SU-DHL-6 (cell line): ENCODE measurements around the gene USP7.

ENCODE experiments used
- H2AFZ ChIP-seq: fragments of 200-600 bp; sonication (generic); 2 replicates; pipeline ENCODE4 v1.6.1; 2014; ENCODE audit warnings: low read depth, mild to moderate bottlenecking, moderate library complexity, mixed read lengths, antibody characterized with exemption, low read length; ENCODE audit not compliant: severe bottlenecking
- H3F3A ChIP-seq: fragments of 200-600 bp; shearing (Covaris generic); 2 replicates; pipeline ENCODE4 v1.6.0; 2016; ENCODE audit warnings: antibody characterized with exemption, mild to moderate bottlenecking; ENCODE audit not compliant: insufficient read depth
- H3K27ac ChIP-seq: fragments of 200-600 bp; sonication (generic); 2 replicates; pipeline ENCODE4 v1.5.1; 2016; ENCODE audit warnings: low read depth, mild to moderate bottlenecking, low read length, moderate library complexity, mixed read lengths
- H3K27me3 ChIP-seq: fragments of 200-600 bp; sonication (generic), shearing (Covaris generic); 2 replicates; pipeline ENCODE4 v1.6.0; 2014; ENCODE audit warnings: mild to moderate bottlenecking, low read length
- H3K36me3 ChIP-seq: fragments of 200-600 bp; sonication (generic); 2 replicates; pipeline ENCODE4 v1.6.1; 2014; ENCODE audit warnings: mild to moderate bottlenecking, low read length, mixed read lengths
- H3K4me2 ChIP-seq: fragments of 300-600, 200-600 bp; shearing (Covaris generic), sonication (generic); 2 replicates; pipeline ENCODE4 v1.6.0; 2014; ENCODE audit warnings: low read length, low read depth, mild to moderate bottlenecking; ENCODE audit not compliant: poor library complexity, severe bottlenecking
- H3K4me3 ChIP-seq: fragments of 200-600 bp; sonication (generic); 2 replicates; pipeline ENCODE4 v1.5.1; 2014; ENCODE audit warnings: antibody characterized with exemption, low read length, mild to moderate bottlenecking, mixed read lengths; ENCODE audit not compliant: insufficient read depth, poor library complexity, severe bottlenecking
- H3K79me2 ChIP-seq: fragments of 200-600 bp; sonication (generic); 2 replicates; pipeline ENCODE4 v1.6.1; 2014; ENCODE audit warnings: mild to moderate bottlenecking, low read length, moderate library complexity; ENCODE audit not compliant: insufficient read depth
- H3K9ac ChIP-seq: fragments of 200-600 bp; sonication (generic); 2 replicates; pipeline ENCODE4 v1.7.0; 2014; ENCODE audit warnings: mild to moderate bottlenecking, low read length
- H3K9me2 ChIP-seq: fragments of 200-600 bp; sonication (generic); replicated peaks from 2 replicates; pipeline ENCODE4 v1.6.1; 2014; ENCODE audit warnings: low read length; ENCODE audit not compliant: insufficient read depth
- H3K9me3 ChIP-seq: fragments of 200-600 bp; sonication (generic); 2 replicates; pipeline ENCODE4 v1.6.1; 2014; ENCODE audit warnings: low read length, mixed read lengths; ENCODE audit not compliant: insufficient read depth
- H4K20me1 ChIP-seq: fragments of 200-600 bp; sonication (generic); 2 replicates; pipeline ENCODE4 v1.6.1; 2014; ENCODE audit warnings: low read depth, mild to moderate bottlenecking, antibody characterized with exemption, low read length, moderate library complexity, mixed read lengths
- EZH2phosphoT487 ChIP-seq: fragments of 200-600 bp; sonication (generic), shearing (Covaris generic); conservative IDR thresholded peaks from 2 replicates; pipeline ENCODE4 v1.6.1; 2018; ENCODE audit warnings: mild to moderate bottlenecking, antibody characterized with exemption, low read length, moderate library complexity, mixed read lengths
- TF ChIP-seq, protein P1 (sequence below): fragments of 200-600 bp; sonication (generic); IDR thresholded peaks from one replicate; pipeline ENCODE4 v1.5.1; 2017; ENCODE audit warnings: antibody characterized with exemption, mild to moderate bottlenecking, low read length, moderate library complexity; ENCODE audit not compliant: insufficient read depth, poor library complexity, severe bottlenecking

The USP7 gene

DNA sequence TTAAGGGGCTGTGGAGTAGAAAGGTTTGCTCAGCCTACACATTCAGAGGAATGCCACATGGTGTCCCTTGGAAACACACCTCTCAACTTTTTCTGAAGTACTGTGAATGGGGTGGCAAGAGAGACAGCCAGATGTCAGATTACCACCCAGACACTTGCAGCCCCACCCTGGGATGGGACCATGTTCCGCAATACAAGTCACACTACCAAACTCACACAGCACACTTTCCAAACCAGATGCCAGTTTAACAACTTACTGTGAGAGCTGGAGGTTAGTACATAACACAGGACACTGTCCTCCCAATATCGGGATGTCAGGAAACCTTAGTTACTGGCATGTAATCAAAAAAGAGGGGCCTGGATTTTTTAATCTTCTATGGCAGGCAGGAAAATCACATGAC, 7.9 kb downstream of the USP7 start:
- Histone ChIP-seq H3K79me2 (peaks cover 94% of the 10 kb centered on the region), H4K20me1 (peaks cover 16% of the 10 kb centered on the region; the same call in 1 of the 2 replicates), H3K4me2 (peak overlapping the region; percentile 74), H2AFZ (no peak overlapping the region), H3K9me2 (no peaks in the 10 kb centered on the region), H3K9ac (no peak overlapping the region), H3K9me3 (no peaks in the 10 kb centered on the region), H3K4me3 (no peak overlapping the region), H3F3A (peaks cover 56% of the 10 kb centered on the region), H3K27ac (peak overlapping the region; percentile 90), H3K36me3 (no peaks in the 10 kb centered on the region), H3K27me3 (no peaks in the 10 kb centered on the region)
- TF ChIP-seq EZH2phosphoT487, result no peak
- TF ChIP-seq, protein P1, sequence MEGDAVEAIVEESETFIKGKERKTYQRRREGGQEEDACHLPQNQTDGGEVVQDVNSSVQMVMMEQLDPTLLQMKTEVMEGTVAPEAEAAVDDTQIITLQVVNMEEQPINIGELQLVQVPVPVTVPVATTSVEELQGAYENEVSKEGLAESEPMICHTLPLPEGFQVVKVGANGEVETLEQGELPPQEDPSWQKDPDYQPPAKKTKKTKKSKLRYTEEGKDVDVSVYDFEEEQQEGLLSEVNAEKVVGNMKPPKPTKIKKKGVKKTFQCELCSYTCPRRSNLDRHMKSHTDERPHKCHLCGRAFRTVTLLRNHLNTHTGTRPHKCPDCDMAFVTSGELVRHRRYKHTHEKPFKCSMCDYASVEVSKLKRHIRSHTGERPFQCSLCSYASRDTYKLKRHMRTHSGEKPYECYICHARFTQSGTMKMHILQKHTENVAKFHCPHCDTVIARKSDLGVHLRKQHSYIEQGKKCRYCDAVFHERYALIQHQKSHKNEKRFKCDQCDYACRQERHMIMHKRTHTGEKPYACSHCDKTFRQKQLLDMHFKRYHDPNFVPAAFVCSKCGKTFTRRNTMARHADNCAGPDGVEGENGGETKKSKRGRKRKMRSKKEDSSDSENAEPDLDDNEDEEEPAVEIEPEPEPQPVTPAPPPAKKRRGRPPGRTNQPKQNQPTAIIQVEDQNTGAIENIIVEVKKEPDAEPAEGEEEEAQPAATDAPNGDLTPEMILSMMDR, result no peak

DNA sequence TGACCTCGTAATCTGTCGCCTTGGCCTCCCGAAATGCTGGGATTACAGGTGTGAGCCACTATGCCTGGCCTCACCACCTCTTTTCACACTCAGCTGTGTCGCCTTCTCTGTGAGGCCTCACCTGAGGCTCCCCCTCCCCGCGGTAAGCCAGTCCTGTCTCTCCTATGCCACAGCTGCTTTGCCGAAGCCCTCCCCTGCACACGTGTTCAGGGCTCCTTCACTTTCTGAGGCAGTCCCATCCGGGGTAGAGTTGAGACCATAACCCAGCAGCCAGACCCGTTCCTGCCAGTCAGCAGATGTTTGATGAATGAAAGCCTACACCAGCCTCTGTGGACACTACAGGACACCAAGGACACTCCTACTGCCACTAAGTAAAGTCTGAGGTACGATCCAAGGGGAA, 10.6 kb downstream of the USP7 start:
- Histone ChIP-seq H3K9ac (peak overlapping the region; percentile 31; the same call in 1 of the 2 replicates), H3K4me3 (no peak overlapping the region), H3F3A (peaks cover 35% of the 10 kb centered on the region), H3K9me2 (no peaks in the 10 kb centered on the region), H3K27me3 (no peaks in the 10 kb centered on the region), H3K4me2 (peak overlapping the region; percentile 97), H4K20me1 (peaks cover 12% of the 10 kb centered on the region; the same call in 1 of the 2 replicates), H3K36me3 (no peaks in the 10 kb centered on the region), H2AFZ (no peak overlapping the region), H3K9me3 (no peaks in the 10 kb centered on the region), H3K79me2 (peaks cover 94% of the 10 kb centered on the region), H3K27ac (peak overlapping the region; percentile 92)
- TF ChIP-seq, protein P1, result no peak
- no peak for TF ChIP-seq EZH2phosphoT487

DNA sequence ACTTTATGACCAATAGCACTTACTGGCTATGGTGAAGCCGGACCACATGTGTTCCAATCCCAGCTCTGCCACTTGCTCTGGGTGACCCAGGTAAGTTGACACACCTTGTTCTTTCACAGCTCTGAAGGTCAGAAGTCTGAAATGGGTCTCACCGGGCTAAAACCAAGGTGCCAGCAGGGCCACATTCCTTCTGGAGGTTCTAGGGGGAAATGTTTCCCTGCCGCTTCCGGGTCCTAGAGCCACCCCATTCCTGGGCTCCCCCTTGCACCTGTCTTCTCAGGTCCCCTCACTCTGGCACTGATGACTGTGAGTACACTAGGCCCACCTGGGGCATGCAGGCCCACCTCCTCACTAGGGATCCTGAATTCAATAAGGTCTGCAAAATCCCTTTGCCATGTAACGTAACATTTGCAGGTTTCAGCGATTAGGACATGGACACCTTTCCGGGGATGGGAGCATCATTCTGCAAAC, 11.4 kb downstream of the USP7 start:
- Histone ChIP-seq H3K9ac (peak overlapping the region; percentile 31), H3K27ac (peak overlapping the region; percentile 92), H3K4me2 (peak overlapping the region; percentile 97), H3K27me3 (no peaks in the 10 kb centered on the region), H3K9me2 (no peaks in the 10 kb centered on the region), H4K20me1 (peaks cover 7% of the 10 kb centered on the region; the same call in 1 of the 2 replicates), H3K9me3 (no peaks in the 10 kb centered on the region), H2AFZ (no peak overlapping the region), H3K79me2 (peaks cover 94% of the 10 kb centered on the region), H3K36me3 (no peaks in the 10 kb centered on the region), H3F3A (peaks cover 37% of the 10 kb centered on the region), H3K4me3 (peak overlapping the region; percentile 7)
- no peak for TF ChIP-seq EZH2phosphoT487
- TF ChIP-seq, protein P1, result no peak
